Measurements from ENCODE around the gene PEPD. TPM values are rescaled to one million over a fixed set of nuclear protein-coding genes. Genes with fewer than 3 reads are reported as not detected.

PEPD gene
- total RNA-seq, 1 donor: 87.9 TPM

GRCh38 chr19:33402421-33403220 lies 119.0 kb downstream of the PEPD start:
- no peak overlapping the region for H2AFZ ChIP-seq (ENCODE audit: low read length)
- no peak overlapping the region for H3K4me2 ChIP-seq (ENCODE audit: insufficient read depth, low read length)
- no peaks in the 10 kb centered on the region for H3K27me3 ChIP-seq (ENCODE audit: insufficient read depth, low read length)
- no peaks in the 10 kb centered on the region for H3K9me3 ChIP-seq (ENCODE audit: low read depth, low read length)
- no peaks in the 10 kb centered on the region for H3K4me1 ChIP-seq (ENCODE audit: insufficient read depth, low read length)
- H3K36me3 ChIP-seq (ENCODE audit: insufficient read depth, low read length): no peaks in the 10 kb centered on the region
- no peaks in the 10 kb centered on the region for H3K79me2 ChIP-seq (ENCODE audit: insufficient read depth, low read length)
- no peak overlapping the region for H3K4me3 ChIP-seq (ENCODE audit: insufficient read depth, low read length)
- peaks cover 9% of the 10 kb centered on the region for H4K20me1 ChIP-seq (ENCODE audit: insufficient read depth, low read length)
- peak; percentile 90 for DNase-seq (ENCODE audit: insufficient read length, low spot score, missing footprints)
- H3K27ac ChIP-seq (ENCODE audit: low read depth, low read length): no peak overlapping the region
- TF ChIP-seq CTCF (IDR thresholded peaks at IDR 0.05; ENCODE audit: extremely low read depth, low read depth, low read length): no peak

GRCh38 chr19:33401683-33402420 lies 119.7 kb downstream of the PEPD start:
- Histone ChIP-seq H3K27ac (ENCODE audit: low read depth, low read length) (no peak overlapping the region), H3K79me2 (ENCODE audit: insufficient read depth, low read length) (no peaks in the 10 kb centered on the region), H4K20me1 (ENCODE audit: insufficient read depth, low read length) (peaks cover 9% of the 10 kb centered on the region), H3K36me3 (ENCODE audit: insufficient read depth, low read length) (no peaks in the 10 kb centered on the region), H3K4me3 (ENCODE audit: insufficient read depth, low read length) (no peak overlapping the region), H3K27me3 (ENCODE audit: insufficient read depth, low read length) (no peaks in the 10 kb centered on the region), H2AFZ (ENCODE audit: low read length) (no peak overlapping the region), H3K9me3 (ENCODE audit: low read depth, low read length) (no peaks in the 10 kb centered on the region), H3K4me2 (ENCODE audit: insufficient read depth, low read length) (no peak overlapping the region), H3K4me1 (ENCODE audit: insufficient read depth, low read length) (peaks cover 4% of the 10 kb centered on the region)
- no peak for TF ChIP-seq CTCF (IDR thresholded peaks at IDR 0.05; ENCODE audit: extremely low read depth, low read depth, low read length)
- peak; percentile 72 for DNase-seq (ENCODE audit: insufficient read length, low spot score, missing footprints)

- H3K4me3 ChIP-seq (ENCODE audit: insufficient read depth, low read length): no peak overlapping the region
- H3K4me1 ChIP-seq (ENCODE audit: insufficient read depth, low read length): peaks cover 10% of the 10 kb centered on the region
- H4K20me1 ChIP-seq (ENCODE audit: insufficient read depth, low read length): peaks cover 6% of the 10 kb centered on the region
- no peak overlapping the region for H2AFZ ChIP-seq (ENCODE audit: low read length)
- TF ChIP-seq CTCF (IDR thresholded peaks at IDR 0.05; ENCODE audit: extremely low read depth, low read depth, low read length): no peak
- H3K4me2 ChIP-seq (ENCODE audit: insufficient read depth, low read length): no peak overlapping the region
- H3K27ac ChIP-seq (ENCODE audit: low read depth, low read length): no peak overlapping the region
- no peaks in the 10 kb centered on the region for H3K9me3 ChIP-seq (ENCODE audit: low read depth, low read length)
- H3K27me3 ChIP-seq (ENCODE audit: insufficient read depth, low read length): no peaks in the 10 kb centered on the region
- DNase-seq (ENCODE audit: insufficient read length, low spot score, missing footprints): peak; percentile 84
- no peaks in the 10 kb centered on the region for H3K36me3 ChIP-seq (ENCODE audit: insufficient read depth, low read length)
- no peaks in the 10 kb centered on the region for H3K79me2 ChIP-seq (ENCODE audit: insufficient read depth, low read length)
These were observed 120.5 kb downstream of the PEPD start for GRCh38 chr19:33400856-33401682.

Data from osteoblast (primary cell).